HG03558 (cell line): ENCODE data around the gene KATNB1.

Experiments used
- ATAC-seq: cut with Tn5 transposase; IDR thresholded peaks from one replicate; pipeline ENCODE4 v1.9.1; 2021; ENCODE audit warnings: moderate number of reproducible peaks; ENCODE audit not compliant: unreplicated experiment; ENCODE audit errors: extremely low read depth

Gene KATNB1

GRCh38 chr16:57753448-57754353 lies 18.1 kb downstream of the KATNB1 start:
- ATAC-seq: no peak

- ATAC-seq: no peak
Observed at GRCh38 chr16:57754354-57755060, 18.9 kb downstream of the KATNB1 start.

- no peak for ATAC-seq
Observed at GRCh38 chr16:57755061-57755684, 19.6 kb downstream of the KATNB1 start.

GRCh38 chr16:57755726-57756423 lies 20.3 kb downstream of the KATNB1 start:
- no peak for ATAC-seq

- ATAC-seq: no peak
Observed at GRCh38 chr16:57756424-57757325, 21.1 kb downstream of the KATNB1 start.

GRCh38 chr16:57757326-57757786 lies 21.8 kb downstream of the KATNB1 start:
- no peak for ATAC-seq

GRCh38 chr16:57757883-57758282 lies 22.3 kb downstream of the KATNB1 start:
- ATAC-seq: no peak

GRCh38 chr16:57758331-57759117 lies 23.0 kb downstream of the KATNB1 start:
- ATAC-seq: no peak

GRCh38 chr16:57759131-57759530 lies 23.6 kb downstream of the KATNB1 start:
- no peak for ATAC-seq

- no peak for ATAC-seq
Observed at GRCh38 chr16:57759541-57760356, 24.2 kb downstream of the KATNB1 start.

- no peak for ATAC-seq
Observed at GRCh38 chr16:57760357-57761160, 25.0 kb downstream of the KATNB1 start.

GRCh38 chr16:57761301-57761700 lies 25.7 kb downstream of the KATNB1 start:
- no peak for ATAC-seq

GRCh38 chr16:57761957-57762356 lies 26.4 kb downstream of the KATNB1 start:
- ATAC-seq: no peak

GRCh38 chr16:57762365-57763040 lies 26.9 kb downstream of the KATNB1 start:
- ATAC-seq: no peak

- no peak for ATAC-seq
Observed at GRCh38 chr16:57763285-57764005, 27.9 kb downstream of the KATNB1 start.

- no peak for ATAC-seq
Observed at GRCh38 chr16:57764006-57764340, 28.4 kb downstream of the KATNB1 start.
